Measurements from ENCODE around the gene BMP6. TPM values are rescaled to one million over a fixed set of nuclear protein-coding genes. Genes with fewer than 3 reads are reported as not detected.

Gene BMP6
- polyA plus RNA-seq, 4 donors: 0.22 to 2.0 (median 0.94) TPM

DNA sequence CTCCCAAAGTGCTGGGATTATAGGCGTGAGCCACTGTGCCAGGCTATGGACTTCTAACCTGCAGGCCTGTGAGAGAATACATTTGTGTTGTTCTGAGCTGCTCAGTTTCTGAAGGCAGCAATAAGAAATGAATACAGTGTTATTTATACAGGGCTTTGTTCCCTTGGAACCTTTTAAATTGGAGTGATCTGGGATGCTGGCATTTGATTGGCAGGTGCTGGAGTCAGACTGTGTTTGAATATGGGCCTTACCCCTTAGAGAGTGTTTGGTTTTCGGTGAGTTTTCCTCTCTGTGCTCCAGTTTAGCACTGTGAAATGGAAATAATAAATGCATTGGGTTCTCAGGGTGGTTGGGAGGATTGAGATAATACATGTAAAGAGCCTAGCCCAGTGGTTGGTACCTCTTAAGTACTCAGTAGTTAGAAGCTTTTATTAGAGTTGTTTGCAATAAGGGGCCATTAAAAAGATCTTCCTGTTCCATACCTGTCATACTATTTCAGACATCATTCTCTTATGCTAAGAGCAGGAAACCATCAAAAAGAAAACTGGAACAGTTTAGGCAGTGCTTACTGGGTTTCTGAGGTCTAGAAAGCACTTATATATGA, 22.1 kb downstream of the BMP6 start:
- DNase-seq: no peak
- Histone ChIP-seq H3K36me3 (ENCODE audit: control insufficient read depth in 3 of 3, insufficient read depth in 2 of 3, low read depth in 1 of 3, low read length in 3 of 3) (no peaks in the 10 kb centered on the region), H3K27me3 (ENCODE audit: control insufficient read depth in 3 of 3, insufficient read depth in 3 of 3, low read length in 3 of 3) (peaks cover 0 to 4% (median 0%) of the 10 kb centered on the region in 3 donors), H3K9me3 (ENCODE audit: control insufficient read depth in 2 of 2, insufficient read depth in 1 of 2, low read depth in 1 of 2, low read length in 1 of 2) (no peaks in the 10 kb centered on the region), H3K4me3 (ENCODE audit: low read depth in 1 of 3, low read length in 3 of 3) (no peak overlapping the region), H3K27ac (ENCODE audit: low read depth in 1 of 3, low read length in 2 of 3) (no peak overlapping the region), H3K4me1 (ENCODE audit: control insufficient read depth in 3 of 3, insufficient read depth in 2 of 3, low read depth in 1 of 3, low read length in 2 of 3) (no peaks in the 10 kb centered on the region)
- FAIRE-seq: no peak
- 80 to 95% (median 91%) methylated on average over 2 of the region's 2 CpGs for WGBS, 3 donors

- peaks cover 0 to 4% (median 0%) of the 10 kb centered on the region in 3 donors for H3K27me3 ChIP-seq (ENCODE audit: control insufficient read depth in 3 of 3, insufficient read depth in 3 of 3, low read length in 3 of 3)
- no peaks in the 10 kb centered on the region for H3K9me3 ChIP-seq (ENCODE audit: control insufficient read depth in 2 of 2, insufficient read depth in 1 of 2, low read depth in 1 of 2, low read length in 1 of 2)
- no peaks in the 10 kb centered on the region for H3K4me1 ChIP-seq (ENCODE audit: control insufficient read depth in 3 of 3, insufficient read depth in 2 of 3, low read depth in 1 of 3, low read length in 2 of 3)
- FAIRE-seq (no peak), DNase-seq (no peak)
- 76 to 89% (median 81%) methylated on average over 4 of the region's 4 CpGs for WGBS, 3 donors
- H3K27ac ChIP-seq (ENCODE audit: low read depth in 1 of 3, low read length in 2 of 3): no peak overlapping the region
- no peak overlapping the region for H3K4me3 ChIP-seq (ENCODE audit: low read depth in 1 of 3, low read length in 3 of 3)
- H3K36me3 ChIP-seq (ENCODE audit: control insufficient read depth in 3 of 3, insufficient read depth in 2 of 3, low read depth in 1 of 3, low read length in 3 of 3): no peaks in the 10 kb centered on the region
Observed at GRCh38 chr6:7749478-7749877, 23.6 kb downstream of the BMP6 start.

GRCh38 chr6:7750197-7750596, 24.3 kb downstream of the BMP6 start:
- Histone ChIP-seq H3K27ac (ENCODE audit: low read depth in 1 of 3, low read length in 2 of 3) (no peak overlapping the region), H3K4me1 (ENCODE audit: control insufficient read depth in 3 of 3, insufficient read depth in 2 of 3, low read depth in 1 of 3, low read length in 2 of 3) (no peaks in the 10 kb centered on the region), H3K27me3 (ENCODE audit: control insufficient read depth in 3 of 3, insufficient read depth in 3 of 3, low read length in 3 of 3) (peaks cover 0 to 4% (median 0%) of the 10 kb centered on the region in 3 donors), H3K36me3 (ENCODE audit: control insufficient read depth in 3 of 3, insufficient read depth in 2 of 3, low read depth in 1 of 3, low read length in 3 of 3) (no peaks in the 10 kb centered on the region), H3K4me3 (ENCODE audit: low read depth in 1 of 3, low read length in 3 of 3) (no peak overlapping the region), H3K9me3 (ENCODE audit: control insufficient read depth in 2 of 2, insufficient read depth in 1 of 2, low read depth in 1 of 2, low read length in 1 of 2) (no peaks in the 10 kb centered on the region)
- FAIRE-seq (no peak), DNase-seq (no peak)
- 82 to 87% (median 83%) methylated on average over 7 of the region's 7 CpGs for WGBS, 3 donors

GRCh38 chr6:7758456-7758855, 32.6 kb downstream of the BMP6 start:
- Histone ChIP-seq H3K4me1 (ENCODE audit: control insufficient read depth in 3 of 3, insufficient read depth in 2 of 3, low read depth in 1 of 3, low read length in 2 of 3) (no peaks in the 10 kb centered on the region), H3K27me3 (ENCODE audit: control insufficient read depth in 3 of 3, insufficient read depth in 3 of 3, low read length in 3 of 3) (no peaks in the 10 kb centered on the region), H3K27ac (ENCODE audit: low read depth in 1 of 3, low read length in 2 of 3) (no peak overlapping the region), H3K36me3 (ENCODE audit: control insufficient read depth in 3 of 3, insufficient read depth in 2 of 3, low read depth in 1 of 3, low read length in 3 of 3) (no peaks in the 10 kb centered on the region), H3K9me3 (ENCODE audit: control insufficient read depth in 2 of 2, insufficient read depth in 1 of 2, low read depth in 1 of 2, low read length in 1 of 2) (peaks cover 0 to 8% of the 10 kb centered on the region in 2 donors), H3K4me3 (ENCODE audit: low read depth in 1 of 3, low read length in 3 of 3) (no peak overlapping the region)
- WGBS, 3 donors: 76 to 82% (median 77%) methylated on average over 7 of the region's 7 CpGs
- DNase-seq: no peak
- FAIRE-seq: no peak

- no peaks in the 10 kb centered on the region for H3K36me3 ChIP-seq (ENCODE audit: control insufficient read depth in 3 of 3, insufficient read depth in 2 of 3, low read depth in 1 of 3, low read length in 3 of 3)
- H3K4me3 ChIP-seq (ENCODE audit: low read depth in 1 of 3, low read length in 3 of 3): no peak overlapping the region
- H3K27me3 ChIP-seq (ENCODE audit: control insufficient read depth in 3 of 3, insufficient read depth in 3 of 3, low read length in 3 of 3): no peaks in the 10 kb centered on the region
- FAIRE-seq: no peak
- no peaks in the 10 kb centered on the region for H3K4me1 ChIP-seq (ENCODE audit: control insufficient read depth in 3 of 3, insufficient read depth in 2 of 3, low read depth in 1 of 3, low read length in 2 of 3)
- 62 to 80% (median 66%) methylated on average over 3 of the region's 3 CpGs for WGBS, 3 donors
- no peak overlapping the region for H3K27ac ChIP-seq (ENCODE audit: low read depth in 1 of 3, low read length in 2 of 3)
- no peak for DNase-seq
- peaks cover 0 to 8% of the 10 kb centered on the region in 2 donors for H3K9me3 ChIP-seq (ENCODE audit: control insufficient read depth in 2 of 2, insufficient read depth in 1 of 2, low read depth in 1 of 2, low read length in 1 of 2)
Observed at GRCh38 chr6:7759320-7759719, 33.4 kb downstream of the BMP6 start.

GRCh38 chr6:7761051-7761450, 35.2 kb downstream of the BMP6 start:
- no peaks in the 10 kb centered on the region for H3K4me1 ChIP-seq (ENCODE audit: control insufficient read depth in 3 of 3, insufficient read depth in 2 of 3, low read depth in 1 of 3, low read length in 2 of 3)
- H3K9me3 ChIP-seq (ENCODE audit: control insufficient read depth in 2 of 2, insufficient read depth in 1 of 2, low read depth in 1 of 2, low read length in 1 of 2): peaks cover 0 to 8% of the 10 kb centered on the region in 2 donors
- no peak overlapping the region for H3K27ac ChIP-seq (ENCODE audit: low read depth in 1 of 3, low read length in 2 of 3)
- no peak overlapping the region for H3K4me3 ChIP-seq (ENCODE audit: low read depth in 1 of 3, low read length in 3 of 3)
- DNase-seq (no peak), FAIRE-seq (no peak)
- WGBS, 3 donors: 97 to 98% (median 97%) methylated on average over 3 of the region's 3 CpGs
- no peaks in the 10 kb centered on the region for H3K36me3 ChIP-seq (ENCODE audit: control insufficient read depth in 3 of 3, insufficient read depth in 2 of 3, low read depth in 1 of 3, low read length in 3 of 3)
- no peaks in the 10 kb centered on the region for H3K27me3 ChIP-seq (ENCODE audit: control insufficient read depth in 3 of 3, insufficient read depth in 3 of 3, low read length in 3 of 3)

GRCh38 chr6:7762760-7763159, 36.9 kb downstream of the BMP6 start:
- H3K9me3 ChIP-seq (ENCODE audit: control insufficient read depth in 2 of 2, insufficient read depth in 1 of 2, low read depth in 1 of 2, low read length in 1 of 2): no peaks in the 10 kb centered on the region
- H3K27ac ChIP-seq (ENCODE audit: low read depth in 1 of 3, low read length in 2 of 3): no peak overlapping the region
- H3K4me1 ChIP-seq (ENCODE audit: control insufficient read depth in 3 of 3, insufficient read depth in 2 of 3, low read depth in 1 of 3, low read length in 2 of 3): no peaks in the 10 kb centered on the region
- 72 to 87% (median 78%) methylated on average over 12 of the region's 12 CpGs for WGBS, 3 donors
- no peak for FAIRE-seq
- H3K36me3 ChIP-seq (ENCODE audit: control insufficient read depth in 3 of 3, insufficient read depth in 2 of 3, low read depth in 1 of 3, low read length in 3 of 3): no peaks in the 10 kb centered on the region
- H3K4me3 ChIP-seq (ENCODE audit: low read depth in 1 of 3, low read length in 3 of 3): no peak overlapping the region
- no peak for DNase-seq
- H3K27me3 ChIP-seq (ENCODE audit: control insufficient read depth in 3 of 3, insufficient read depth in 3 of 3, low read length in 3 of 3): no peaks in the 10 kb centered on the region

GRCh38 chr6:7763881-7764280, 38.0 kb downstream of the BMP6 start:
- DNase-seq: no peak
- no peak overlapping the region for H3K4me3 ChIP-seq (ENCODE audit: low read depth in 1 of 3, low read length in 3 of 3)
- no peaks in the 10 kb centered on the region for H3K36me3 ChIP-seq (ENCODE audit: control insufficient read depth in 3 of 3, insufficient read depth in 2 of 3, low read depth in 1 of 3, low read length in 3 of 3)
- no peak for FAIRE-seq
- WGBS, 3 donors: 63 to 70% (median 70%) methylated on average over 9 of the region's 9 CpGs
- H3K9me3 ChIP-seq (ENCODE audit: control insufficient read depth in 2 of 2, insufficient read depth in 1 of 2, low read depth in 1 of 2, low read length in 1 of 2): no peaks in the 10 kb centered on the region
- no peaks in the 10 kb centered on the region for H3K4me1 ChIP-seq (ENCODE audit: control insufficient read depth in 3 of 3, insufficient read depth in 2 of 3, low read depth in 1 of 3, low read length in 2 of 3)
- no peaks in the 10 kb centered on the region for H3K27me3 ChIP-seq (ENCODE audit: control insufficient read depth in 3 of 3, insufficient read depth in 3 of 3, low read length in 3 of 3)
- H3K27ac ChIP-seq (ENCODE audit: low read depth in 1 of 3, low read length in 2 of 3): no peak overlapping the region

Data from small intestine (tissue), 7 donors.